ENCODE data around the gene TMEM163. TPM values are rescaled to one million over a fixed set of nuclear protein-coding genes. Genes with fewer than 3 reads are reported as not detected.

TMEM163 gene
- total RNA-seq, 6 experiments from 2014 or later = not detected

GRCh38 chr2:134692499-134692898, 26.3 kb downstream of the TMEM163 start:
- Mint-ChIP-seq H3K9me3 (no peaks in the 10 kb centered on the region), H3K27ac (no peak overlapping the region), H3K36me3 (ENCODE audit: low read depth) (no peaks in the 10 kb centered on the region), H3K4me1 (ENCODE audit: low read depth) (no peaks in the 10 kb centered on the region), H3K4me3 (no peak overlapping the region), H3K27me3 (ENCODE audit: insufficient read depth) (no peaks in the 10 kb centered on the region; the same call in 1 of the 2 replicates)
- no peak for TF ChIP-seq CTCF (IDR thresholded peaks at IDR 0.05)
- DNase-seq = no peak

DNA sequence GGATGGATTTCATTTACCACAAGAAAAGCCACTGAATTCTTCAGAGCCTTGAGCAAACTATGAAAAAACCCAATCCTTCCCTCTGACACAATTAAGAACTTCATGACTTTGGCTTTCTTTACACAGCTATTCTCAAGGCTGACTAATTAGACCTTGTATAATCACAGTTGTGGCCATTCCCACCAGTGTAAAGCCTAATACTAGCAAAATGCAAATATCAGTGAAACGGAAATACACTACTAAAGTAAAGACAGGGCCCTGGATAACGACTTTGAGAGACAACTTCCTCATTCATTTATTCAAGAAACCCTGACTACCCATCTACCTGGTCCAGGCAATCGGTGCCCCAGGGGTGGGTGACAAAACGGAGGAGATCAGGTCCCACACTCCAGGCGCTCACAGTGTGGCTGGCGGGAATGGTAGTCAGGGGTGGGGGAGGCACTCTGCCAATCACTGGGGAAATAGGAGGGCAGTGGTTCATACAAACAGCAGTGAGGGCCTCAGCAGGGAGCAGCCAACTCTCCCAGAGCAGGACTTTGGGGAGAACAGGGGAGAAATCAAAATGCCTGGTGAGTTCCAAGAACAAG, 28.1 kb downstream of the TMEM163 start:
- Mint-ChIP-seq H3K9me3 (no peaks in the 10 kb centered on the region), H3K27ac (no peak overlapping the region), H3K27me3 (ENCODE audit: insufficient read depth) (no peaks in the 10 kb centered on the region; the same call in 1 of the 2 replicates), H3K4me3 (no peak overlapping the region), H3K36me3 (ENCODE audit: low read depth) (no peaks in the 10 kb centered on the region), H3K4me1 (ENCODE audit: low read depth) (no peaks in the 10 kb centered on the region)
- TF ChIP-seq CTCF (IDR thresholded peaks at IDR 0.05) = no peak
- no peak for DNase-seq

DNA sequence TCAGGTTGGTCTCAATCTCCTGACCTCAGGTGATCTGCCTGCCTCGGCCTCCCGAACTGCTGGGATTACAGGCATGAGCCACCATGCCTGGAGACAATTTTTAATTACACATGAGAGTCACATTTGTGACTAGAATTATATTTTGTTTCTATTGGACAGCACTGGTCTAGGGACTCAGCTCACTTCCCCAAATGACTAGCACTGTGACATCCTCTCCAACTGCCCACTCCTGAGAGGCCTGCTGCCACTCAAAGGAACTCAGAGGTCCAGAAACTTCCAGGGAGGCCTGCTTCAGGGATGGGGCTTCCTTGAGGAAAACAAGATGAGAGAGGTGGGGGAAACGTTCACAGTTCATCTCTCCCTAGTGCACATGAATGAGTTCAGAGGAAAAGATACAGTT, 29.5 kb downstream of the TMEM163 start:
- no peaks in the 10 kb centered on the region for H3K4me1 Mint-ChIP-seq (ENCODE audit: low read depth)
- no peak overlapping the region for H3K4me3 Mint-ChIP-seq
- H3K36me3 Mint-ChIP-seq (ENCODE audit: low read depth) = no peaks in the 10 kb centered on the region
- TF ChIP-seq CTCF (IDR thresholded peaks at IDR 0.05) = no peak
- DNase-seq = no peak
- H3K9me3 Mint-ChIP-seq = no peaks in the 10 kb centered on the region
- H3K27ac Mint-ChIP-seq = no peak overlapping the region
- H3K27me3 Mint-ChIP-seq (ENCODE audit: insufficient read depth) = no peaks in the 10 kb centered on the region; the same call in 1 of the 2 replicates

- H3K4me3 Mint-ChIP-seq = no peak overlapping the region
- no peaks in the 10 kb centered on the region for H3K36me3 Mint-ChIP-seq (ENCODE audit: low read depth)
- H3K27me3 Mint-ChIP-seq (ENCODE audit: insufficient read depth) = peaks cover 2% of the 10 kb centered on the region; the same call in 1 of the 2 replicates
- H3K27ac Mint-ChIP-seq = no peak overlapping the region
- DNase-seq = no peak
- no peak for TF ChIP-seq CTCF (IDR thresholded peaks at IDR 0.05)
- no peaks in the 10 kb centered on the region; the same call in 1 of the 2 replicates for H3K4me1 Mint-ChIP-seq (ENCODE audit: low read depth)
- H3K9me3 Mint-ChIP-seq = no peaks in the 10 kb centered on the region
These were observed 32.8 kb downstream of the TMEM163 start for GRCh38 chr2:134685967-134686366.

GRCh38 chr2:134683561-134684112, 35.2 kb downstream of the TMEM163 start:
- no peaks in the 10 kb centered on the region for H3K36me3 Mint-ChIP-seq (ENCODE audit: low read depth)
- H3K27me3 Mint-ChIP-seq (ENCODE audit: insufficient read depth) = peaks cover 2% of the 10 kb centered on the region; the same call in 1 of the 2 replicates
- no peak overlapping the region for H3K27ac Mint-ChIP-seq
- no peak for TF ChIP-seq CTCF (IDR thresholded peaks at IDR 0.05)
- H3K9me3 Mint-ChIP-seq = no peaks in the 10 kb centered on the region
- DNase-seq = no peak
- no peak overlapping the region for H3K4me3 Mint-ChIP-seq
- no peaks in the 10 kb centered on the region; the same call in 1 of the 2 replicates for H3K4me1 Mint-ChIP-seq (ENCODE audit: low read depth)

Data from HFFc6 (cell line).